K562 (cell line): ENCODE data around the gene ZBTB42. TPM values are rescaled to one million over a fixed set of nuclear protein-coding genes. Genes with fewer than 3 reads are reported as not detected.

Experiments
- ATAC-seq: fragments of 200-7000 bp; cut with Tn5 transposase; 3 replicates; pipeline ENCODE4 v1.9.1; 2020; ENCODE audit warnings: moderate library complexity
- BruUV-seq: library from RNA; stranded (reverse); fragments of 400-500 nt; replicated peaks from 2 replicates; lab custom pipeline; 2021; lab: Mats Ljungman, UMichigan
- CTCF ChIA-PET: fragments of 300-600 bp; formaldehyde crosslinking; extraction: SDS; loops from one replicate; lab custom pipeline; 2021; ENCODE audit warnings: low intra/inter-chr PET ratio; lab: Yijun Ruan, JAX
- POLR2A ChIA-PET: fragments of 300-600, 350-650 bp; sonication (Branson Sonifier 250); formaldehyde crosslinking; extraction: SDS; loops from one replicate; lab custom pipeline; 2021; ENCODE audit warnings: antibody characterized with exemption, inconsistent platforms; lab: Yijun Ruan, JAX
- DNase-seq, 4 experiments: peaks; one replicate each; pipeline versions ENCODE4 v3.0.0 to v3.0.0-alpha.2; 2011 to 2018; ENCODE audit warnings: low spot score in 3 of 4, mixed read lengths in 3 of 4; ENCODE audit errors: extremely low read depth in 1 of 4
- FAIRE-seq: peaks from 2 replicates; lab custom pipeline; 2011; peaks lifted over from hg19 to GRCh38; lab: Jason Lieb, UNC
- H2AFZ ChIP-seq: 2 replicates; pipeline ENCODE4 v1.6.0; 2011; ENCODE audit warnings: low read depth, low read length, control low read depth, inconsistent platforms
- H3K27ac ChIP-seq: fragments of 200-600 bp; 3 replicates; pipeline ENCODE4 v1.8.0; 2011; ENCODE audit warnings: low read depth, mild to moderate bottlenecking, control low read depth, inconsistent platforms, low read length, moderate library complexity, mixed read lengths; ENCODE audit errors: extremely low read depth
- H3K27me3 ChIP-seq, 2 experiments: fragments of 300-600 bp in 1 of 2; 2 replicates in 1 of 2; 3 replicates in 1 of 2; pipeline versions ENCODE4 v1.6.0 to v1.8.0; 2011; ENCODE audit warnings: inconsistent platforms in 2 of 2, low read length in 2 of 2, mild to moderate bottlenecking in 1 of 2, mixed read lengths in 1 of 2, moderate library complexity in 1 of 2; ENCODE audit not compliant: control insufficient read depth in 2 of 2, insufficient read depth in 2 of 2
- H3K36me3 ChIP-seq: fragments of 300-600 bp; 3 replicates; pipeline ENCODE4 v1.8.0; 2011; ENCODE audit warnings: mild to moderate bottlenecking, low read length, inconsistent platforms; ENCODE audit not compliant: control insufficient read depth, insufficient read depth
- H3K4me1 ChIP-seq, 2 experiments: fragments of 200-600 bp in 1 of 2; replicated peaks in 1 of 2; 2 replicates in 1 of 2; 3 replicates in 1 of 2; pipeline versions ENCODE4 v1.5.1 to v1.8.0; 2011; ENCODE audit warnings: inconsistent platforms in 2 of 2, low read length in 2 of 2, mild to moderate bottlenecking in 1 of 2, mixed read lengths in 1 of 2, moderate library complexity in 1 of 2; ENCODE audit not compliant: control insufficient read depth in 2 of 2, insufficient read depth in 2 of 2
- H3K4me2 ChIP-seq: 2 replicates; pipeline ENCODE4 v1.6.1; 2011; ENCODE audit warnings: low read length, control low read depth, inconsistent platforms, mixed read lengths; ENCODE audit not compliant: insufficient read depth
- H3K4me3 ChIP-seq: fragments of 200-600 bp; sonication (generic), shearing (Covaris generic); 2 replicates; pipeline ENCODE4 v1.5.1; 2016; ENCODE audit warnings: control low read depth, inconsistent platforms
- H3K79me2 ChIP-seq: fragments of 200-600 bp; 3 replicates; pipeline ENCODE4 v1.8.0; 2011; ENCODE audit warnings: low read length, inconsistent platforms; ENCODE audit not compliant: control insufficient read depth, insufficient read depth
- H3K9ac ChIP-seq, 2 experiments: 2 replicates each; pipeline versions ENCODE4 v1.6.0 to v1.6.1; 2011; ENCODE audit warnings: low read depth in 2 of 2, low read length in 2 of 2, control low read depth in 1 of 2, inconsistent platforms in 1 of 2, mild to moderate bottlenecking in 1 of 2, mixed read lengths in 1 of 2; ENCODE audit not compliant: insufficient read depth in 1 of 2
- H3K9me1 ChIP-seq: one replicate; pipeline ENCODE4 v1.6.0; 2011; ENCODE audit warnings: inconsistent platforms, mild to moderate bottlenecking, low read length, moderate library complexity; ENCODE audit not compliant: control insufficient read depth, insufficient read depth
- H3K9me3 ChIP-seq: replicated peaks from 2 replicates; pipeline ENCODE4 v1.5.1; 2011; ENCODE audit warnings: low read depth, low read length, inconsistent platforms; ENCODE audit not compliant: control insufficient read depth, insufficient read depth
- H4K20me1 ChIP-seq: replicated peaks from 2 replicates; pipeline ENCODE4 v1.6.1; 2011; ENCODE audit warnings: low read length, inconsistent platforms, mixed read lengths; ENCODE audit not compliant: control insufficient read depth, insufficient read depth
- ARHGAP35 ChIP-seq: fragments of 450-650 bp; IDR thresholded peaks from 2 replicates; pipeline ENCODE4 v1.6.1; 2018; ENCODE audit not compliant: partially characterized antibody
- FOXJ3 ChIP-seq: sonication (generic); formaldehyde crosslinking; IDR thresholded peaks from 2 replicates; pipeline ENCODE4 v1.4.0; 2020; ENCODE audit warnings: mild to moderate bottlenecking, missing genetic modification reagents
- LEF1 ChIP-seq: fragments of 450-650 bp; IDR thresholded peaks from 2 replicates; pipeline ENCODE4 v1.6.1; 2016; ENCODE audit warnings: mild to moderate bottlenecking
- THRA ChIP-seq: fragments of 450-650 bp; IDR thresholded peaks from 2 replicates; pipeline ENCODE4 v1.6.1; 2017; ENCODE audit warnings: mild to moderate bottlenecking, moderate library complexity
- ZNF277 ChIP-seq: fragments of 250-450 bp; sonication (Bioruptor Pico); IDR thresholded peaks from 2 replicates; pipeline ENCODE4 v1.8.0; 2022; ENCODE audit warnings: inconsistent platforms, mild to moderate bottlenecking, moderate library complexity, borderline replicate concordance
- ZNF395 ChIP-seq: fragments of 200-800 bp; sonication (Bioruptor generic); IDR thresholded peaks from 2 replicates; pipeline ENCODE4 v1.6.1; 2017; ENCODE audit warnings: missing genetic modification characterization, missing compliant biosample characterization
- WGBS: fragments of 100-300 bp; shearing (Covaris generic); methylation state at CpG from one replicate; pipeline ENCODE4 v1.1.6; 2016; ENCODE audit warnings: low coverage, mixed read lengths; ENCODE audit not compliant: insufficient coverage; ENCODE audit errors: missing lambda C conversion rate; 5-methylcytosine and 5-hydroxymethylcytosine counted together
- in situ Hi-C: fragments of 300-500 bp; cut with MboI; formaldehyde crosslinking; loops from 4 replicates; pipeline ENCODE4 v1.15.0; 2018; ENCODE audit warnings: inconsistent platforms, mixed read lengths
- intact Hi-C: fragments of 100-400 bp; cut with micrococcal nuclease; formaldehyde crosslinking; loops from 2 replicates; pipeline ENCODE4 v1.14.2; 2022
- polyA plus RNA-seq, 8 experiments: library from polyadenylated mRNA; depleted of rRNA in 4 of 8; stranded (reverse) in 5 of 8; unstranded in 3 of 8; fragments of >200 nt; fragmentation: Nextera tagmentation in 2 of 8; fragmentation: Illumina TruSeq in 1 of 8; extraction: Ambion mirVana in 2 of 8; extraction: Trizol in 1 of 8; gene quantifications; 2 replicates each; pipeline versions ENCODE4 v1.2.1 to v1.2.3, GENCODE V29; 2011 to 2014; ENCODE audit warnings: inconsistent platforms in 1 of 8, missing spikeins in 1 of 8
- total RNA-seq, 7 experiments: library from RNA; depleted of rRNA in 6 of 7; stranded (reverse); fragments of >200 nt in 6 of 7; fragmentation: Illumina TruSeq in 2 of 7; extraction: Trizol in 2 of 7; gene quantifications; 2 replicates each; pipeline versions ENCODE4 v1.2.1 to v1.2.3, GENCODE V29; 2011 to 2021; ENCODE audit warnings: low replicate concordance in 1 of 7

ZBTB42 gene
- total and polyA plus RNA-seq, 9 of the 15 experiments (the other 6 are each of a cell fraction or from before 2014, with no cell fraction given): 0.03 to 8.5 (median 2.4) TPM

- DNase-seq (no peak), ATAC-seq (no peak), FAIRE-seq (no peak)
- TF ChIP-seq ARHGAP35: no peak
- TF ChIP-seq ZNF395 (CRISPR knock-in tag): no peak
- no peak for TF ChIP-seq LEF1
- TF ChIP-seq THRA: no peak
- no peak for TF ChIP-seq FOXJ3 (CRISPR knock-in tag)
- TF ChIP-seq ZNF277 (CRISPR knock-in tag): no peak
- Histone ChIP-seq H3K36me3 (peaks cover 27% of the 10 kb centered on the region; the same call in 1 of the 3 replicates), H3K9me3 (peaks cover 6% of the 10 kb centered on the region; the same call in 1 of the 2 replicates), H3K4me2 (no peak overlapping the region), H2AFZ (no peak overlapping the region), H3K9me1 (no peaks in the 10 kb centered on the region), H3K9ac (no peak overlapping the region), H4K20me1 (no peaks in the 10 kb centered on the region), H3K27me3 (no peaks in the 10 kb centered on the region), H3K79me2 (no peaks in the 10 kb centered on the region), H3K4me3 (no peak overlapping the region), H3K27ac (no peak overlapping the region), H3K4me1 (peaks cover 6 to 33% of the 10 kb centered on the region in 2 experiments; a peak in 4 of 5 replicates)
- WGBS: 54% methylated on average over 5 of the region's 5 CpGs
- POLR2A ChIA-PET: interaction anchor here (1.7 kb wide), 1 partner anchor 15 kb away, joined by 6 read pairs; the partner anchor contains the start of gene SIVA1
- in situ Hi-C loops: loop anchor here (5.0 kb wide), 1 partner anchor 55 kb away; no protein-coding TSS in a partner anchor
- intact Hi-C loops: loop anchor here (10.0 kb wide), 1 partner anchor 107 kb away; no protein-coding TSS in a partner anchor
- CTCF ChIA-PET: no interaction called here
- BruUV-seq: no TSS peak
Measured at GRCh38 chr14:104767634-104767918, 33.3 kb upstream of the ZBTB42 start.
